NB4 (cell line): ENCODE data around the gene ZFHX2.

Experiments
- DNase-seq: peaks from one replicate; pipeline ENCODE4 v3.0.0; 2010; ENCODE audit warnings: low read depth
- H3K4me3 ChIP-seq: one replicate; pipeline ENCODE4 v1.5.1; 2011; ENCODE audit warnings: mild to moderate bottlenecking, low read depth, low read length, moderate library complexity
- MAX ChIP-seq: IDR thresholded peaks from 2 replicates; pipeline ENCODE4 v1.6.1; 2011; ENCODE audit warnings: low read depth, low read length
- MYC ChIP-seq: IDR thresholded peaks from 2 replicates; pipeline ENCODE4 v1.6.1; 2011; ENCODE audit warnings: low read depth, low read length
- POLR2A ChIP-seq: IDR thresholded peaks from 2 replicates; pipeline ENCODE4 v1.6.1; 2011; ENCODE audit warnings: mild to moderate bottlenecking; ENCODE audit not compliant: insufficient read length; ENCODE audit errors: extremely low read depth
- TF ChIP-seq, protein P1 (sequence below): IDR thresholded peaks from one replicate; pipeline ENCODE4 v1.5.1; 2012; ENCODE audit warnings: low read depth, low read length

ZFHX2 gene

DNA sequence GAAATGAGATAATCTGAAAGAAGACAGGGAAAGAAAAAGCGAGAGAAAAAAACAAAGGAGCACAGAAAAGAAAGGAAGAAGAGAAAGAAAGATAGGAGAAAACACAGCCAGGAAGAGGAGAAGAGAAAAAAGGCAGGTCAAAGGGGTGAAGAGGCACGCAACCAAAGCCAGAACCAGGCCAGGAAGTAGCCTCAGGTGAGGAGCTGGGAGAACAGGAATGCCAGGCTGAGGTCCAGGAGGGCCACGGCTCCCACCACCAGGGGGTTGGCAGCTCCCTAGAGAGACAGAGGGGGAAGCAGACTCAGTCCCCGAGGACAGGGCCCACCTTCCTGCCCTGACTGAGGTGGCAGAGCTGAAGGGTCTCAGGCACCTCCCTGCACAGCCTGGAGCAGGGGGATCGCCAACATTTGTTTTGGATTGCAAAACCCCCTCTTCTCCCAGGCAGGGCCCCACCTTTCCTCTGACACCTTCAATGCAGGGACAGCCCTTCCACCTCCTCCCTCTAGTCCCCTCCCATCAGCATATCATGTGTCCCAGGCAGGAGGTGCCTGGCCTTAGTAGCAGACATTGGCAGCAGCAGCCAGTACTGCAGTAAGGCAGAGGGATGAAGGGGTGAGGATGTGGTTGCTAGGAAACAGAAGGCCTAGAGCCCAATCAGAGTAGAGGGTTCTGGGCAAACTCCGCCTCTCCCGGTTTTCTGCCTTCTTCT, 18.0 kb upstream of the ZFHX2 start:
- H3K4me3 ChIP-seq, result no peak overlapping the region
- no peak for DNase-seq
- no peak for TF ChIP-seq POLR2A
- TF ChIP-seq, protein P1, sequence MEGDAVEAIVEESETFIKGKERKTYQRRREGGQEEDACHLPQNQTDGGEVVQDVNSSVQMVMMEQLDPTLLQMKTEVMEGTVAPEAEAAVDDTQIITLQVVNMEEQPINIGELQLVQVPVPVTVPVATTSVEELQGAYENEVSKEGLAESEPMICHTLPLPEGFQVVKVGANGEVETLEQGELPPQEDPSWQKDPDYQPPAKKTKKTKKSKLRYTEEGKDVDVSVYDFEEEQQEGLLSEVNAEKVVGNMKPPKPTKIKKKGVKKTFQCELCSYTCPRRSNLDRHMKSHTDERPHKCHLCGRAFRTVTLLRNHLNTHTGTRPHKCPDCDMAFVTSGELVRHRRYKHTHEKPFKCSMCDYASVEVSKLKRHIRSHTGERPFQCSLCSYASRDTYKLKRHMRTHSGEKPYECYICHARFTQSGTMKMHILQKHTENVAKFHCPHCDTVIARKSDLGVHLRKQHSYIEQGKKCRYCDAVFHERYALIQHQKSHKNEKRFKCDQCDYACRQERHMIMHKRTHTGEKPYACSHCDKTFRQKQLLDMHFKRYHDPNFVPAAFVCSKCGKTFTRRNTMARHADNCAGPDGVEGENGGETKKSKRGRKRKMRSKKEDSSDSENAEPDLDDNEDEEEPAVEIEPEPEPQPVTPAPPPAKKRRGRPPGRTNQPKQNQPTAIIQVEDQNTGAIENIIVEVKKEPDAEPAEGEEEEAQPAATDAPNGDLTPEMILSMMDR, result no peak
- no peak for TF ChIP-seq MYC
- TF ChIP-seq MAX, result no peak

GRCh38 chr14:23568600-23569331, 17.2 kb upstream of the ZFHX2 start:
- no peak overlapping the region for H3K4me3 ChIP-seq
- peak; percentile 62 for DNase-seq
- TF ChIP-seq, protein P1, result peak; percentile 68
- peak; percentile 66 for TF ChIP-seq MAX
- no peak for TF ChIP-seq POLR2A
- peak; percentile 60 for TF ChIP-seq MYC

DNA sequence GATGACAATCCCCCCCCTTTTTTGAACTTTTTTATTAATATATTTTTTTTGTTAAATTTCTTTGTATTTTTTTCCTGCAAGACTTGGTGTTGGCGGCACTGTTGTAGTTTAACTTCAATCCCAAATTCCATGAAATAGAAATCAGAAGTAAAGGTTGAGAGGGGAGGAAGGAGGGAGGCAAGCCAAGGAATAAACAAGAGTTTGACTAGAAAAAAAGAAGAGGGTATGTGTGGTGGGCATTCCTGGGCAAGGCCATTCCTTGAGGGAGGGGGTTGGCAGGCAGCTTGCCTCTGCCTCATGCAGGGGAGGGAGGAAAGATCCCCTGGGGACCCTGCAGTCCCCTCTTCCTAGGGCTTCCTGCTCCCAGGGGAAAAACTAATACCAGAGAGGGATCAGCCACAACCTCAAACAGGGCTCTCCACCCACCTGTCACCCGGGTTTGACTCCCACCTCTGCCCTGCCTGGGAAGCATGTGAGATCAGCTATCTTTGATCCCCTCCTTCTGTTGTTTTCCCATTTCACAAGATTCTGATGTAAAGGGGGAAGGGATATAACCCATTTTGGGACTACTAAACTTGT, 16.5 kb upstream of the ZFHX2 start:
- H3K4me3 ChIP-seq, result peak overlapping the region; percentile 78
- TF ChIP-seq MYC, result no peak
- no peak for TF ChIP-seq POLR2A
- TF ChIP-seq, protein P1, result no peak
- TF ChIP-seq MAX, result no peak
- DNase-seq, result no peak

- TF ChIP-seq POLR2A (peak; percentile 87), MAX (peak; percentile 65), MYC (peak; percentile 36; the same call in 1 of the 2 replicates)
- TF ChIP-seq, protein P1, result no peak
- H3K4me3 ChIP-seq, result peak within 1 kb of the TSS; percentile 78
- DNase-seq, result peak; percentile 92
Observed at GRCh38 chr14:23567186-23568020, 15.8 kb upstream of the ZFHX2 start, which contains the start of gene AP1G2. Gene AP1G2 (minus strand): TSS chr14:23567791. CDS start chr14:23567314, 477 bp downstream.

GRCh38 chr14:23566778-23567185, 15.2 kb upstream of the ZFHX2 start:
- peak overlapping the region; percentile 78 for H3K4me3 ChIP-seq
- no peak for DNase-seq
- TF ChIP-seq, protein P1, result no peak
- TF ChIP-seq POLR2A (no peak), MYC (no peak), MAX (0 out of 2 replicates have a peak, but pooled peaks have one; percentile 10)
